GM13976 (cell line): ENCODE results near the gene FBXW5.

Source experiments
- DNase-seq: peaks from one replicate; pipeline ENCODE4 v3.0.0; 2012; ENCODE audit warnings: low spot score
- in situ Hi-C: fragments of 300-500 bp; cut with MboI; formaldehyde crosslinking; loops from one replicate; pipeline ENCODE4 v1.12.0; 2022; ENCODE audit warnings: low sequenced_read_pairs, mixed read lengths, inconsistent platforms; ENCODE audit not compliant: unreplicated experiment
- TF ChIP-seq, protein P1 (sequence below): IDR thresholded peaks from 2 replicates; pipeline ENCODE4 v1.5.1; 2012; ENCODE audit warnings: borderline replicate concordance, mild to moderate bottlenecking; ENCODE audit not compliant: insufficient read depth; ENCODE audit errors: extremely low read depth, missing control alignments, control extremely low read depth

The FBXW5 gene

GRCh38 chr9:136921718-136922117 lies 22.8 kb downstream of the FBXW5 start:
- TF ChIP-seq, protein P1, sequence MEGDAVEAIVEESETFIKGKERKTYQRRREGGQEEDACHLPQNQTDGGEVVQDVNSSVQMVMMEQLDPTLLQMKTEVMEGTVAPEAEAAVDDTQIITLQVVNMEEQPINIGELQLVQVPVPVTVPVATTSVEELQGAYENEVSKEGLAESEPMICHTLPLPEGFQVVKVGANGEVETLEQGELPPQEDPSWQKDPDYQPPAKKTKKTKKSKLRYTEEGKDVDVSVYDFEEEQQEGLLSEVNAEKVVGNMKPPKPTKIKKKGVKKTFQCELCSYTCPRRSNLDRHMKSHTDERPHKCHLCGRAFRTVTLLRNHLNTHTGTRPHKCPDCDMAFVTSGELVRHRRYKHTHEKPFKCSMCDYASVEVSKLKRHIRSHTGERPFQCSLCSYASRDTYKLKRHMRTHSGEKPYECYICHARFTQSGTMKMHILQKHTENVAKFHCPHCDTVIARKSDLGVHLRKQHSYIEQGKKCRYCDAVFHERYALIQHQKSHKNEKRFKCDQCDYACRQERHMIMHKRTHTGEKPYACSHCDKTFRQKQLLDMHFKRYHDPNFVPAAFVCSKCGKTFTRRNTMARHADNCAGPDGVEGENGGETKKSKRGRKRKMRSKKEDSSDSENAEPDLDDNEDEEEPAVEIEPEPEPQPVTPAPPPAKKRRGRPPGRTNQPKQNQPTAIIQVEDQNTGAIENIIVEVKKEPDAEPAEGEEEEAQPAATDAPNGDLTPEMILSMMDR: no peak
- DNase-seq: no peak
- in situ Hi-C loops: no loop called here

GRCh38 chr9:136921307-136921706 lies 23.2 kb downstream of the FBXW5 start:
- no peak for DNase-seq
- TF ChIP-seq, protein P1: no peak
- in situ Hi-C loops: no loop called here

DNA sequence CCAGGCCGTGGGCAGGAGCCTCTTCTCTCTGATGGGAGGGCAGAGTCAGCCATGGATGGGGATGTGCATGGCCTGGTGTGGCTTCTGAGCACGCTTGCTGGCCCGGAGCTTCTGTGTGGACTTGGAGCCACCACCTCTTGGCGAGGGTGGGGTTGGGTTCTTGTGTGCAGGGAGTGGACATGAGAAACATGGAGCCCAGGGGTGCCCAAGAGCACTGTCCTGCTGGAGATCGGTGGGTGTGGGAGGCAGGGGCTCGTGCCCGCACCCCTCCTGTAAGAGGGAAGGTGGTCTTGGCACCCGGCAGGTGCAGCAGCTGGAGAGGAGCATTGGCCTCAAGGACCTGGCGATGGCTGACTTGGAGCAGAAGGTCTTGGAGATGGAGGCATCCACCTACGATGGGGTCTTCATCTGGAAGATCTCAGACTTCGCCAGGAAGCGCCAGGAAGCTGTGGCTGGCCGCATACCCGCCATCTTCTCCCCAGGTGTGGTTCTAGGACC lies 23.8 kb downstream of the FBXW5 start:
- TF ChIP-seq, protein P1: no peak
- in situ Hi-C loops: no loop called here
- DNase-seq: no peak

DNA sequence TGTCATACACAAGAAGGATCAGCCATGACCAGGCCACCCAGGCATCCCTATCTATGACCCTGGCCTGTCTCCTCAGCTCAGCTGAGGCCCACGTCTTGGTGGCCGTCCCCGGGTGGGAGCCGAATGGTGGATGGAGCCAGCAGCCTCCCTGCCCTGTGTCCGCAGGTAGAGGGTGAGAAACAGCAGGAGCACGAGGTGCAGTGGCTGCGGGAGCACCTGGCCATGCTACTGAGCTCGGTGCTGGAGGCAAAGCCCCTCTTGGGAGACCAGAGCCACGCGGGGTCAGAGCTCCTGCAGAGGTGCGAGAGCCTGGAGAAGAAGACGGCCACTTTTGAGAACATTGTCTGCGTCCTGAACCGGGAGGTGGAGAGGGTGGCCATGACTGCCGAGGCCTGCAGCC lies 24.5 kb downstream of the FBXW5 start:
- no peak for DNase-seq
- in situ Hi-C loops: no loop called here
- TF ChIP-seq, protein P1: no peak

DNA sequence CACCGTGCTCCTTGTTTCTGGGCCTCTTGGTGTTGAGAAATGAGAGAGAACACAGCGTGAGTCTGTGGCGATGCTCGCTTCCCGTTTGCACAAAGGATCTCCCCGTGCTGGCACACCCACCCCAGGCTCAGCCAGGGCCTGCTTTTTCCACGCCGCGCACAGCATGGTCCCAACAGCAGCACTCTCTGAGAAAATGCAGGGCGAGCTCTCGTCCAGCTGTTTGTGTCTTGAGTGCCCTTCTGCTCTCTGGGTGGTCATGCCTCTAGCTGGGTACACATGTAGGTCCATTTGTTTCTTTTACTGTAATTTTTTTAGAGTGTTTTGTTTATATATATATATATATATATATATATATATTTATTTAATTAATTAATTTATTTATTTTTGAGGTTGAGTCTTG lies 26.6 kb downstream of the FBXW5 start:
- DNase-seq: no peak
- TF ChIP-seq, protein P1: no peak
- in situ Hi-C loops: no loop called here

- TF ChIP-seq, protein P1: no peak
- in situ Hi-C loops: no loop called here
- no peak for DNase-seq
These were observed 28.0 kb downstream of the FBXW5 start for GRCh38 chr9:136916330-136917184.
